Measurements from ENCODE around the gene TSPAN11.

TSPAN11 gene

GRCh38 chr12:30969006-30969405 lies 42.5 kb downstream of the TSPAN11 start:
- H3K4me3 ChIP-seq (replicated peaks in 1 of 2; ENCODE audit: low read depth in 2 of 2, low read length in 2 of 2) = no peak overlapping the region
- no peak for DNase-seq (ENCODE audit: low read depth in 2 of 2)
- TF ChIP-seq CTCF (IDR thresholded peaks at IDR 0.05; ENCODE audit: low read depth, low read length) = no peak

- no peak for TF ChIP-seq CTCF (IDR thresholded peaks at IDR 0.05; ENCODE audit: low read depth, low read length)
- H3K4me3 ChIP-seq (replicated peaks in 1 of 2; ENCODE audit: low read depth in 2 of 2, low read length in 2 of 2) = no peak overlapping the region
- no peak for DNase-seq (ENCODE audit: low read depth in 2 of 2)
Observed at GRCh38 chr12:30969606-30970395, 43.3 kb downstream of the TSPAN11 start.

GRCh38 chr12:30970559-30971197 lies 44.1 kb downstream of the TSPAN11 start:
- H3K4me3 ChIP-seq (replicated peaks in 1 of 2; ENCODE audit: low read depth in 2 of 2, low read length in 2 of 2) = no peak overlapping the region
- no peak for TF ChIP-seq CTCF (IDR thresholded peaks at IDR 0.05; ENCODE audit: low read depth, low read length)
- peak in 1 of 2 donors; percentile 31 for DNase-seq (ENCODE audit: low read depth in 2 of 2)

GRCh38 chr12:30972035-30972434 lies 45.5 kb downstream of the TSPAN11 start:
- DNase-seq (ENCODE audit: low read depth in 2 of 2) = no peak
- no peak for TF ChIP-seq CTCF (IDR thresholded peaks at IDR 0.05; ENCODE audit: low read depth, low read length)
- no peak overlapping the region for H3K4me3 ChIP-seq (replicated peaks in 1 of 2; ENCODE audit: low read depth in 2 of 2, low read length in 2 of 2)

GRCh38 chr12:30973175-30973574 lies 46.6 kb downstream of the TSPAN11 start:
- no peak for TF ChIP-seq CTCF (IDR thresholded peaks at IDR 0.05; ENCODE audit: low read depth, low read length)
- no peak for DNase-seq (ENCODE audit: low read depth in 2 of 2)
- H3K4me3 ChIP-seq (replicated peaks in 1 of 2; ENCODE audit: low read depth in 2 of 2, low read length in 2 of 2) = no peak overlapping the region

GRCh38 chr12:30973830-30974229 lies 47.3 kb downstream of the TSPAN11 start:
- H3K4me3 ChIP-seq (replicated peaks in 1 of 2; ENCODE audit: low read depth in 2 of 2, low read length in 2 of 2) = no peak overlapping the region
- no peak for TF ChIP-seq CTCF (IDR thresholded peaks at IDR 0.05; ENCODE audit: low read depth, low read length)

More at GRCh38 chr12:30973830-30974229, 47.3 kb downstream of the TSPAN11 start:
- DNase-seq (ENCODE audit: low read depth in 2 of 2) = no peak

All from cardiac fibroblast (primary cell).